ENCODE measurements around the gene TNS1. TPM values are rescaled to one million over a fixed set of nuclear protein-coding genes. Genes with fewer than 3 reads are reported as not detected.
A peak's percentile ranks its signal among the peaks of the same experiment; 100 is the strongest.
"Not testable (repeated sequence)": the region's sequence is repeated elsewhere in the genome, so short reads cannot be mapped to it uniquely, and the experiment has no call there.

Gene TNS1
- polyA plus RNA-seq, 1 of the 3 experiments (the other 2 are of a cell fraction): 12.1 TPM

GRCh38 chr2:218034497-218035213 lies 31.9 kb upstream of the TNS1 start:
- TF ChIP-seq SMC3 (IDR thresholded peaks at IDR 0.05; ENCODE audit: low read depth, low read length): peak; percentile 75
- TF ChIP-seq CTCF (IDR thresholded peaks at IDR 0.05): peak; percentile 60
- peak; percentile 77 for TF ChIP-seq RAD21 (IDR thresholded peaks at IDR 0.05; ENCODE audit: low read length)
- not testable (repeated sequence) for H3K4me3 ChIP-seq (ENCODE audit: low read depth in 2 of 2, low read length in 1 of 2); H3K36me3 ChIP-seq (replicated peaks in 1 of 2; ENCODE audit: control insufficient read depth in 1 of 2, insufficient read depth in 2 of 2, low read length in 1 of 2); H4K20me1 ChIP-seq (ENCODE audit: insufficient read depth); H3K9ac ChIP-seq; H3K9me2 ChIP-seq; H2AFZ ChIP-seq (ENCODE audit: low read depth); H3K9me3 ChIP-seq; H3K27ac ChIP-seq (ENCODE audit: low read depth in 2 of 2, low read length in 1 of 2); H3K4me2 ChIP-seq; H3K27me3 ChIP-seq (ENCODE audit: insufficient read depth); H3F3A ChIP-seq (replicated peaks; ENCODE audit: insufficient read depth); H3K79me2 ChIP-seq (ENCODE audit: insufficient read depth)
- CTCF ChIA-PET: interaction anchor here (0.6 to 7.6 kb wide), 24 partner anchors 8 to 256 kb away, joined by 3 to 161 read pairs (median 4); partner anchors contain the start of gene RUFY4
- H3K4me1 ChIP-seq (ENCODE audit: control insufficient read depth in 1 of 2, insufficient read depth in 2 of 2, low read depth in 1 of 2, low read length in 1 of 2): peaks cover 0 to 24% of the 10 kb centered on the region in 2 experiments; a peak in 1 of 4 replicates
- DNase-seq: peak; percentile 78
- POLR2A ChIA-PET: interaction anchor here (1.1 kb wide), 1 partner anchor 249 kb away, joined by 4 read pairs; no protein-coding TSS in a partner anchor
- 52% methylated on average over 23 of the region's 24 CpGs for WGBS (ENCODE audit: low lambda C conversion rate)

GRCh38 chr2:218033590-218034496 lies 31.0 kb upstream of the TNS1 start:
- Histone ChIP-seq H3K27ac (ENCODE audit: low read depth in 2 of 2, low read length in 1 of 2) (no peak overlapping the region), H2AFZ (ENCODE audit: low read depth) (no peak overlapping the region)
- WGBS (ENCODE audit: low lambda C conversion rate): 85% methylated on average over 28 of the region's 45 CpGs

More at GRCh38 chr2:218033590-218034496, 31.0 kb upstream of the TNS1 start:
- H3K9me2 ChIP-seq: no peaks in the 10 kb centered on the region
- peaks cover 0 to 24% of the 10 kb centered on the region in 2 experiments; a peak in 1 of 4 replicates for H3K4me1 ChIP-seq (ENCODE audit: control insufficient read depth in 1 of 2, insufficient read depth in 2 of 2, low read depth in 1 of 2, low read length in 1 of 2)
- ChIA-PET POLR2A (interaction anchor here (1.1 to 1.7 kb wide), 2 partner anchors 18 to 248 kb away, joined by 4 to 5 read pairs; no protein-coding TSS in a partner anchor), CTCF (interaction anchor here (0.6 to 7.6 kb wide), 31 partner anchors 8 to 256 kb away, joined by 3 to 161 read pairs (median 4); partner anchors contain the start of gene RUFY4)
- H3K27me3 ChIP-seq (ENCODE audit: insufficient read depth): no peaks in the 10 kb centered on the region
- H3K4me3 ChIP-seq (ENCODE audit: low read depth in 2 of 2, low read length in 1 of 2): no peak overlapping the region
- no peak for TF ChIP-seq FOXM1 (IDR thresholded peaks at IDR 0.05; ENCODE audit: low read depth)
- TF ChIP-seq USF1 (IDR thresholded peaks at IDR 0.05; ENCODE audit: borderline replicate concordance, low read depth): no peak
- TF ChIP-seq IRF3 (IDR thresholded peaks at IDR 0.05; ENCODE audit: low read depth, low read length): no peak
- TF ChIP-seq CHD2 (IDR thresholded peaks at IDR 0.05; ENCODE audit: low read length, partially characterized antibody): no peak
- no peak for TF ChIP-seq PBX3 (IDR thresholded peaks at IDR 0.05)
- TF ChIP-seq SIN3A (IDR thresholded peaks at IDR 0.05; ENCODE audit: borderline replicate concordance, low read depth, low read length): no peak
- no peak for TF ChIP-seq GATA2 (CRISPR knock-in tag; IDR thresholded peaks at IDR 0.05)
- no peak for TF ChIP-seq NRF1 (IDR thresholded peaks at IDR 0.05; ENCODE audit: low read depth, low read length)
- TF ChIP-seq RXRA (IDR thresholded peaks at IDR 0.05; ENCODE audit: borderline replicate concordance, low read depth): no peak
- TF ChIP-seq TCF12 (IDR thresholded peaks at IDR 0.05): no peak
- no peak for TF ChIP-seq EP300 (IDR thresholded peaks at IDR 0.05; ENCODE audit: borderline replicate concordance in 1 of 2, low read depth in 1 of 2, low read length in 1 of 2)
- no peak for TF ChIP-seq USF2 (IDR thresholded peaks at IDR 0.05; ENCODE audit: borderline replicate concordance, low read depth, low read length)
- no peak overlapping the region for H3K9ac ChIP-seq
- H3K36me3 ChIP-seq (replicated peaks in 1 of 2; ENCODE audit: control insufficient read depth in 1 of 2, insufficient read depth in 2 of 2, low read length in 1 of 2): no peaks in the 10 kb centered on the region
- H4K20me1 ChIP-seq (ENCODE audit: insufficient read depth): no peaks in the 10 kb centered on the region
- H3K4me2 ChIP-seq: no peak overlapping the region
- H3K79me2 ChIP-seq (ENCODE audit: insufficient read depth): no peaks in the 10 kb centered on the region
- no peaks in the 10 kb centered on the region for H3K9me3 ChIP-seq
- DNase-seq: no peak
- no peaks in the 10 kb centered on the region for H3F3A ChIP-seq (replicated peaks; ENCODE audit: insufficient read depth)
